Prostate gland (tissue), 2 donors: Measurements from ENCODE around the gene TGFBR3. TPM values are rescaled to one million over a fixed set of nuclear protein-coding genes. Genes with fewer than 3 reads are reported as not detected.
A peak's percentile ranks its signal among the peaks of the same experiment; 100 is the strongest.

ENCODE experiments used
- DNase-seq: peaks from one replicate; pipeline ENCODE4 v3.0.0-alpha.2; 2019; ENCODE audit warnings: low spot score
- H3K27ac ChIP-seq, 2 donors: fragments of 200-600 bp; sonication (generic); 2 replicates each; pipeline ENCODE4 v1.5.1; 2017 to 2019
- H3K27me3 ChIP-seq: fragments of 200-600 bp; sonication (generic); replicated peaks from 2 replicates; pipeline ENCODE4 v1.5.1; 2019; ENCODE audit not compliant: insufficient read depth
- H3K36me3 ChIP-seq, 2 donors: fragments of 200-600 bp; sonication (generic); 1 replicate in 1 of 2; 2 replicates in 1 of 2; pipeline versions ENCODE4 v1.5.1 to v1.8.1; 2017 to 2019
- H3K4me1 ChIP-seq: fragments of 200-600 bp; sonication (generic); replicated peaks from 2 replicates; pipeline ENCODE4 v1.5.1; 2019
- H3K4me3 ChIP-seq, 2 donors: fragments of 200-600 bp; sonication (generic); 2 replicates each; pipeline ENCODE4 v1.5.1; 2017 to 2019
- H3K9me3 ChIP-seq: fragments of 200-600 bp; sonication (generic); 2 replicates; pipeline ENCODE4 v1.5.1; 2017
- POLR2A ChIP-seq: fragments of 450-650 bp; IDR thresholded peaks from one replicate; pipeline ENCODE4 v1.6.1; 2016; ENCODE audit warnings: antibody characterized with exemption, mild to moderate bottlenecking
- POLR2AphosphoS5 ChIP-seq: sonication (generic); formaldehyde crosslinking; IDR thresholded peaks from one replicate; pipeline ENCODE4 v1.6.1; 2017; ENCODE audit warnings: antibody characterized with exemption
- WGBS: methylation state at CpG from one replicate; pipeline ENCODE4 v1.1.5; 2018; 5-methylcytosine and 5-hydroxymethylcytosine counted together
- intact Hi-C: fragments of 100-400 bp; cut with DNase I; formaldehyde crosslinking; loops from one replicate; pipeline ENCODE4 v1.14.2; 2022
- total RNA-seq, 2 donors: library from RNA; depleted of rRNA; stranded (reverse); fragments of >200 nt; gene quantifications; one replicate each; pipeline ENCODE4 v1.1.0, GENCODE V29; 2016
- TF ChIP-seq, protein P1 (sequence below), 4 experiments: fragments of 200-600 bp in 2 of 4; fragments of 450-650 bp in 2 of 4; sonication (generic) in 2 of 4; IDR thresholded peaks; 1 replicate in 3 of 4; 2 replicates in 1 of 4; pipeline ENCODE4 v1.5.1; 2016 to 2019; ENCODE audit warnings: antibody characterized with exemption in 4 of 4, mild to moderate bottlenecking in 2 of 4, moderate library complexity in 2 of 4

Gene TGFBR3
- total RNA-seq, 2 donors from 2014 or later = 26.4 to 51.7 TPM

DNA sequence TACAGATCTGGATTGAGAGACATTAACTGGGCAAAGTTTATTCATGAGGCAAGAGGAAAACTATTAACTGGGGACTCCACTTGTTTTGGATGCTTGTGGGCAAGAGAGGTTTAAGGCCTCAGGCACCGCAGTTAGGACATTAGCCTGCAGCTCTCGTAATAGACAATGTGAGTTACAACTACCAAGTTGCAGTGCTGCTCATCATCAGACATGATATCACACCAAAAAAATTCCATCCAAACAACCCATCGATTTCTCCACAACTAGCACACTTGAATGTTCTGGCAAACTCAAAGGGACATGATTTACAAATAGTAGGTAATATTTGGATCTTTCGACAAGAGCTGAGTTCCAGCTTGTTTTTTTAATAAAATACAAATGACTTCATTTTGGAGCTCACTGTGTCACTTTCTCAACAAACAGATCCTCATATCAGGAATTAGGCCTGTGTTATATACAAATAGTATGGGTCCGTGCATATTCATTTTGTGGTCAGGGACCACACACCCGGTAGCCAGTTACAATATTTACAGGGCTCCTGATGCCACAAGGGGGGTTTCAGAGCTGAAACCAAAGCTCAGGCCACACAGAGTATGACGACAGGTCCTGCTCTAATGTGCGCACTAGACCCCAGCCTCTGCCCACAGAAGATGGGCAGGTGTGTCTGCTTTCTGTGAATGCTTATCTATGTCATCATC lies 128.0 kb downstream of the TGFBR3 start:
- WGBS = 48% methylated on average over 8 of the region's 8 CpGs
- TF ChIP-seq POLR2A = no peak
- no peak for TF ChIP-seq POLR2AphosphoS5
- TF ChIP-seq, protein P1, sequence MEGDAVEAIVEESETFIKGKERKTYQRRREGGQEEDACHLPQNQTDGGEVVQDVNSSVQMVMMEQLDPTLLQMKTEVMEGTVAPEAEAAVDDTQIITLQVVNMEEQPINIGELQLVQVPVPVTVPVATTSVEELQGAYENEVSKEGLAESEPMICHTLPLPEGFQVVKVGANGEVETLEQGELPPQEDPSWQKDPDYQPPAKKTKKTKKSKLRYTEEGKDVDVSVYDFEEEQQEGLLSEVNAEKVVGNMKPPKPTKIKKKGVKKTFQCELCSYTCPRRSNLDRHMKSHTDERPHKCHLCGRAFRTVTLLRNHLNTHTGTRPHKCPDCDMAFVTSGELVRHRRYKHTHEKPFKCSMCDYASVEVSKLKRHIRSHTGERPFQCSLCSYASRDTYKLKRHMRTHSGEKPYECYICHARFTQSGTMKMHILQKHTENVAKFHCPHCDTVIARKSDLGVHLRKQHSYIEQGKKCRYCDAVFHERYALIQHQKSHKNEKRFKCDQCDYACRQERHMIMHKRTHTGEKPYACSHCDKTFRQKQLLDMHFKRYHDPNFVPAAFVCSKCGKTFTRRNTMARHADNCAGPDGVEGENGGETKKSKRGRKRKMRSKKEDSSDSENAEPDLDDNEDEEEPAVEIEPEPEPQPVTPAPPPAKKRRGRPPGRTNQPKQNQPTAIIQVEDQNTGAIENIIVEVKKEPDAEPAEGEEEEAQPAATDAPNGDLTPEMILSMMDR (IDR thresholded peaks at IDR 0.05) = no peak
- Histone ChIP-seq H3K27me3 (no peaks in the 10 kb centered on the region), H3K4me1 (peaks cover 4% of the 10 kb centered on the region), H3K36me3 (no peaks in the 10 kb centered on the region), H3K4me3 (no peak overlapping the region), H3K27ac (peak overlapping the region; percentile 20 to 52), H3K9me3 (no peaks in the 10 kb centered on the region)
- no peak for DNase-seq
- intact Hi-C loops = no loop called here

- TF ChIP-seq POLR2A = no peak
- no peak for TF ChIP-seq POLR2AphosphoS5
- TF ChIP-seq, protein P1 (IDR thresholded peaks at IDR 0.05) = no peak
- DNase-seq = no peak
- Histone ChIP-seq H3K27me3 (no peaks in the 10 kb centered on the region), H3K9me3 (no peaks in the 10 kb centered on the region), H3K27ac (peak overlapping the region; percentile 11 to 47), H3K4me3 (no peak overlapping the region), H3K36me3 (no peaks in the 10 kb centered on the region), H3K4me1 (peaks cover 9% of the 10 kb centered on the region)
- WGBS = 76% methylated on average over 6 of the region's 6 CpGs
- intact Hi-C loops = no loop called here
Observed at GRCh38 chr1:91755702-91756287, 130.2 kb downstream of the TGFBR3 start.

GRCh38 chr1:91754816-91755580 lies 131.0 kb downstream of the TGFBR3 start:
- Histone ChIP-seq H3K9me3 (no peaks in the 10 kb centered on the region), H3K36me3 (no peaks in the 10 kb centered on the region), H3K4me3 (no peak overlapping the region), H3K27ac (peak overlapping the region; percentile 11 to 47), H3K27me3 (no peaks in the 10 kb centered on the region), H3K4me1 (peaks cover 6% of the 10 kb centered on the region)
- intact Hi-C loops = no loop called here
- no peak for DNase-seq
- TF ChIP-seq POLR2A (no peak), POLR2AphosphoS5 (no peak)
- TF ChIP-seq, protein P1 (IDR thresholded peaks at IDR 0.05) = no peak
- 72% methylated on average over 12 of the region's 12 CpGs for WGBS

DNA sequence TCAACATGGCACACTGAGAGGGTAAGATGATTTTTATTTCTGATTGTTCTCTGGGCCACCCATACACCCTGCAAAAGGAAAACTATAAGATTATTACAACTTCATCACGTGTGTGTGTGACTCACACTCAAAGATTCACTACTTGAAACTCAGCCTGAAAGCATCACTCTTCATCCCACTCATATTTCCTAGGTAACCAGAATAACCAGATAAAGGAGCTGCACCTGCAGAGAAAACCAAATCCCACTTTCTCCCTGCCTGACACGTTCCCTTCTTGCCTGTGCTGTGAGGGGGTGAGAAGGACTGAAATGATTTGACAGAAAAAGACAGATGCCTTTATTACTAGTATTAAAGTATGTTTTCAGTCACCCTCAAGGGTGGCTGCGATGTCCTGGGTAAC lies 131.6 kb downstream of the TGFBR3 start:
- Histone ChIP-seq H3K27ac (peak overlapping the region; percentile 11 to 47), H3K9me3 (no peaks in the 10 kb centered on the region), H3K4me3 (no peak overlapping the region), H3K4me1 (peaks cover 6% of the 10 kb centered on the region), H3K27me3 (no peaks in the 10 kb centered on the region), H3K36me3 (no peaks in the 10 kb centered on the region)
- TF ChIP-seq POLR2AphosphoS5 = no peak
- no peak for TF ChIP-seq POLR2A
- TF ChIP-seq, protein P1 (IDR thresholded peaks at IDR 0.05) = no peak
- 62% methylated on average over 3 of the region's 3 CpGs for WGBS
- intact Hi-C loops = no loop called here
- no peak for DNase-seq
